Hematopoietic multipotent progenitor cell (in vitro differentiated cells): ENCODE results near the gene TADA2B. TPM values are rescaled to one million over a fixed set of nuclear protein-coding genes. Genes with fewer than 3 reads are reported as not detected.
A peak's percentile ranks its signal among the peaks of the same experiment; 100 is the strongest.
"Not testable (repeated sequence)": the region's sequence is repeated elsewhere in the genome, so short reads cannot be mapped to it uniquely, and the experiment has no call there.

Experiments used
- DNase-seq, 3 donors: peaks; one replicate each; pipeline ENCODE4 v3.0.0-alpha.2; 2011 to 2015; ENCODE audit warnings: low read depth in 2 of 3, low spot score in 2 of 3
- total RNA-seq: library from RNA; depleted of rRNA; stranded (reverse); fragments of >200 nt; gene quantifications from one replicate; pipeline ENCODE4 v1.2.3, GENCODE V29; 2012

TADA2B gene
- total RNA-seq, 1 donor: 4.8 TPM

- DNase-seq: peak in 1 of 3 donors; percentile 27
These were observed 33.0 kb downstream of the TADA2B start for GRCh38 chr4:7075962-7076695.

- DNase-seq: no peak
These were observed 33.5 kb downstream of the TADA2B start for GRCh38 chr4:7076696-7077082.

- DNase-seq: no peak
These were observed 34.2 kb downstream of the TADA2B start for GRCh38 chr4:7077371-7077770.

- no peak for DNase-seq
These were observed 34.9 kb downstream of the TADA2B start for GRCh38 chr4:7078025-7078424.

GRCh38 chr4:7079483-7079882, 36.3 kb downstream of the TADA2B start:
- DNase-seq: not testable (repeated sequence)

GRCh38 chr4:7079909-7080308, 36.7 kb downstream of the TADA2B start:
- not testable (repeated sequence) for DNase-seq

GRCh38 chr4:7083597-7084563, 40.7 kb downstream of the TADA2B start:
- DNase-seq: no peak

GRCh38 chr4:7084564-7084961, 41.4 kb downstream of the TADA2B start:
- DNase-seq: not testable (repeated sequence)

GRCh38 chr4:7086384-7086783, 43.2 kb downstream of the TADA2B start:
- DNase-seq: no peak

- DNase-seq: no peak
These were observed 43.9 kb downstream of the TADA2B start for GRCh38 chr4:7087036-7087435.

GRCh38 chr4:7089213-7089986, 46.2 kb downstream of the TADA2B start:
- no peak for DNase-seq

- DNase-seq: no peak
These were observed 48.9 kb downstream of the TADA2B start for GRCh38 chr4:7092026-7092425.

- no peak for DNase-seq
These were observed 51.7 kb downstream of the TADA2B start for GRCh38 chr4:7094916-7095315.

GRCh38 chr4:7095611-7096155, 52.5 kb downstream of the TADA2B start:
- DNase-seq: no peak

- DNase-seq: no peak
These were observed 53.1 kb downstream of the TADA2B start for GRCh38 chr4:7096236-7096635.

GRCh38 chr4:7101692-7102515, 58.7 kb downstream of the TADA2B start:
- DNase-seq: peak in 2 of 3 donors; percentile 53 to 56

- not testable (repeated sequence) for DNase-seq
These were observed 59.3 kb downstream of the TADA2B start for GRCh38 chr4:7102516-7102909.

GRCh38 chr4:7103031-7103606, 59.9 kb downstream of the TADA2B start:
- peak; percentile 44 to 76 (median 74) for DNase-seq

GRCh38 chr4:7103607-7104365, 60.6 kb downstream of the TADA2B start:
- peak in 2 of 3 donors; percentile 15 to 30 for DNase-seq
